HepG2 (cell line): Measurements from ENCODE around the gene NUP93. TPM values are rescaled to one million over a fixed set of nuclear protein-coding genes. Genes with fewer than 3 reads are reported as not detected.

Experiments used
- ATAC-seq: fragments of 200-7000 bp; cut with Tn5 transposase; 3 replicates; pipeline ENCODE4 v1.9.1; 2020; ENCODE audit warnings: mild to moderate bottlenecking, moderate library complexity
- BruUV-seq: library from RNA; stranded (reverse); fragments of 400-500 nt; replicated peaks from 2 replicates; lab custom pipeline; 2021; lab: Mats Ljungman, UMichigan
- CTCF ChIA-PET: fragments of 300-600 bp; formaldehyde crosslinking; extraction: SDS; loops from one replicate; lab custom pipeline; 2021; ENCODE audit warnings: low total read pairs, inconsistent platforms, low intra/inter-chr PET ratio; lab: Yijun Ruan, JAX
- POLR2A ChIA-PET: fragments of 350-600 bp; sonication (Branson Sonifier 250); formaldehyde crosslinking; loops from one replicate; lab custom pipeline; 2020; ENCODE audit warnings: antibody characterized with exemption, inconsistent platforms; lab: Yijun Ruan, JAX
- DNase-seq: peaks from one replicate; pipeline ENCODE4 v3.0.0-alpha.2; 2015; ENCODE audit warnings: low spot score
- FAIRE-seq: peaks from 3 replicates; lab custom pipeline; 2011; peaks lifted over from hg19 to GRCh38; lab: Jason Lieb, UNC
- H2AFZ ChIP-seq: one replicate; pipeline ENCODE4 v1.6.1; 2011; ENCODE audit warnings: low read length, inconsistent platforms
- H3K27ac ChIP-seq: fragments of 300-600 bp; 3 replicates; pipeline ENCODE4 v1.8.0; 2011; ENCODE audit warnings: mixed run types, mild to moderate bottlenecking, mixed read lengths, low read length, inconsistent platforms; ENCODE audit not compliant: insufficient read depth; ENCODE audit errors: extremely low read length
- H3K27me3 ChIP-seq, 2 experiments: fragments of 200-600 bp in 1 of 2; 2 replicates in 1 of 2; 3 replicates in 1 of 2; pipeline versions ENCODE4 v1.6.0 to v1.8.0; 2011; ENCODE audit warnings: low read length in 2 of 2, mild to moderate bottlenecking in 2 of 2, moderate library complexity in 2 of 2, inconsistent platforms in 1 of 2; ENCODE audit not compliant: insufficient read depth in 2 of 2, control insufficient read depth in 1 of 2
- H3K36me3 ChIP-seq, 2 experiments: fragments of 200-600 bp in 1 of 2; replicated peaks in 1 of 2; 2 replicates in 1 of 2; 3 replicates in 1 of 2; pipeline versions ENCODE4 v1.5.1 to v1.8.0; 2011; ENCODE audit warnings: low read length in 2 of 2, inconsistent platforms in 1 of 2; ENCODE audit not compliant: insufficient read depth in 2 of 2, control insufficient read depth in 1 of 2
- H3K4me1 ChIP-seq: 2 replicates; pipeline ENCODE4 v1.5.1; 2012; ENCODE audit warnings: low read length, inconsistent platforms; ENCODE audit not compliant: insufficient read depth
- H3K4me2 ChIP-seq: 2 replicates; pipeline ENCODE4 v1.6.0; 2011; ENCODE audit warnings: low read depth, low read length, inconsistent platforms
- H3K4me3 ChIP-seq, 3 experiments: fragments of 200-600 bp in 1 of 3; sonication (generic), shearing (Covaris generic) in 1 of 3; replicated peaks in 1 of 3; 2 replicates each; pipeline ENCODE4 v1.5.1; 2011 to 2016; ENCODE audit warnings: low read length in 3 of 3, inconsistent platforms in 2 of 3, low read depth in 2 of 3, mild to moderate bottlenecking in 2 of 3, control low read depth in 1 of 3, mixed read lengths in 1 of 3; ENCODE audit not compliant: insufficient read depth in 1 of 3
- H3K79me2 ChIP-seq: one replicate; pipeline ENCODE4 v1.6.1; 2011; ENCODE audit warnings: low read length, inconsistent platforms; ENCODE audit not compliant: insufficient read depth
- H3K9ac ChIP-seq: 2 replicates; pipeline ENCODE4 v1.6.0; 2011; ENCODE audit warnings: mild to moderate bottlenecking, low read depth, low read length, inconsistent platforms; ENCODE audit not compliant: insufficient read depth
- H3K9me3 ChIP-seq: 2 replicates; pipeline ENCODE4 v1.5.1; 2012; ENCODE audit warnings: mild to moderate bottlenecking, low read length
- H4K20me1 ChIP-seq: 2 replicates; pipeline ENCODE4 v1.6.0; 2011; ENCODE audit warnings: inconsistent platforms, mild to moderate bottlenecking, low read length, moderate library complexity; ENCODE audit not compliant: insufficient read depth
- AFF4 ChIP-seq: sonication (generic); formaldehyde crosslinking; IDR thresholded peaks from 2 replicates; pipeline ENCODE4 v1.4.0; 2020; ENCODE audit warnings: missing genetic modification reagents
- CEBPG ChIP-seq: IDR thresholded peaks from 2 replicates; pipeline ENCODE4 v1.6.1; 2016
- FOSL1 ChIP-seq: sonication (generic); formaldehyde crosslinking; IDR thresholded peaks from 2 replicates; pipeline ENCODE4 v1.9.0; 2021; ENCODE audit warnings: missing genetic modification reagents, borderline replicate concordance
- GFI1 ChIP-seq: sonication (generic); formaldehyde crosslinking; IDR thresholded peaks from 2 replicates; pipeline ENCODE4 v1.5.0; 2020; ENCODE audit warnings: missing genetic modification reagents, mild to moderate bottlenecking, borderline replicate concordance
- GTF2F1 ChIP-seq: fragments of 150-350 bp; IDR thresholded peaks from 2 replicates; pipeline ENCODE4 v1.6.1; 2014; ENCODE audit warnings: low read length
- KAT2B ChIP-seq: fragments of 150-350 bp; IDR thresholded peaks from 2 replicates; pipeline ENCODE4 v1.6.1; 2014; ENCODE audit warnings: low read depth, low read length, borderline replicate concordance
- KMT2A ChIP-seq: sonication (generic); formaldehyde crosslinking; IDR thresholded peaks from 2 replicates; pipeline ENCODE4 v1.4.0; 2020; ENCODE audit warnings: missing genetic modification reagents
- MAF1 ChIP-seq: sonication (generic); formaldehyde crosslinking; IDR thresholded peaks from 2 replicates; pipeline ENCODE4 v1.5.0; 2020; ENCODE audit warnings: missing genetic modification reagents, borderline replicate concordance
- PRDM4 ChIP-seq: sonication (generic); formaldehyde crosslinking; IDR thresholded peaks from 2 replicates; pipeline ENCODE4 v1.9.0; 2021; ENCODE audit warnings: missing genetic modification reagents, borderline replicate concordance
- TFDP1 ChIP-seq: IDR thresholded peaks from 2 replicates; pipeline ENCODE4 v1.6.1; 2016; ENCODE audit warnings: missing compliant biosample characterization, missing genetic modification reagents, borderline replicate concordance
- ZKSCAN5 ChIP-seq: sonication (generic); formaldehyde crosslinking; IDR thresholded peaks from 2 replicates; pipeline ENCODE4 v1.5.1; 2020; ENCODE audit warnings: mild to moderate bottlenecking, missing genetic modification reagents
- ZNF562 ChIP-seq: sonication (generic); formaldehyde crosslinking; IDR thresholded peaks from 2 replicates; pipeline ENCODE4 v1.8.0; 2022; ENCODE audit warnings: missing genetic modification reagents, borderline replicate concordance
- WGBS: methylation state at CpG from one replicate; pipeline ENCODE4 v1.1.6; 2017; ENCODE audit warnings: low lambda C conversion rate; 5-methylcytosine and 5-hydroxymethylcytosine counted together
- in situ Hi-C: cut with HindIII; loops from 2 replicates; pipeline ENCODE4 v1.10.0; 2017; ENCODE audit warnings: low pct_unique_long_range_greater_than_20kb; ENCODE audit not compliant: extremely low pct_ligation_motif_present
- intact Hi-C: fragments of 100-400 bp; cut with micrococcal nuclease; formaldehyde crosslinking; loops from one replicate; pipeline ENCODE4 v1.10.0; 2022; ENCODE audit not compliant: unreplicated experiment
- polyA plus RNA-seq, 8 experiments: library from polyadenylated mRNA; depleted of rRNA in 3 of 8; stranded (reverse) in 7 of 8; unstranded in 1 of 8; fragments of >200 nt; fragmentation: Illumina TruSeq in 4 of 8; extraction: Trizol in 4 of 8; gene quantifications; 2 replicates each; pipeline versions ENCODE4 v1.2.1 to v1.2.3, GENCODE V29; 2011 to 2016; ENCODE audit warnings: low read depth in 4 of 8, missing spikeins in 1 of 8, mixed read lengths in 1 of 8; ENCODE audit not compliant: insufficient read depth in 1 of 8
- total RNA-seq, 5 experiments: library from RNA; depleted of rRNA; stranded (reverse); fragments of >200 nt; fragmentation: Illumina TruSeq; extraction: Trizol; gene quantifications; 2 replicates each; pipeline ENCODE4 v1.2.3, GENCODE V29; 2016; ENCODE audit warnings: low read depth in 1 of 5
- TF ChIP-seq, protein P1 (sequence below): sonication (generic); formaldehyde crosslinking; IDR thresholded peaks from 2 replicates; pipeline ENCODE4 v1.5.1; 2020; ENCODE audit warnings: mild to moderate bottlenecking, moderate library complexity, missing genetic modification reagents
- TF ChIP-seq, protein P2 (sequence below): sonication (generic); formaldehyde crosslinking; IDR thresholded peaks from 2 replicates; pipeline ENCODE4 v1.8.0; 2022; ENCODE audit warnings: missing genetic modification reagents, mild to moderate bottlenecking, borderline replicate concordance

Gene NUP93
- total and polyA plus RNA-seq, 2 of the 13 experiments (the other 11 are each of a cell fraction or from before 2014, with no cell fraction given), result 58.5 to 140 TPM

DNA sequence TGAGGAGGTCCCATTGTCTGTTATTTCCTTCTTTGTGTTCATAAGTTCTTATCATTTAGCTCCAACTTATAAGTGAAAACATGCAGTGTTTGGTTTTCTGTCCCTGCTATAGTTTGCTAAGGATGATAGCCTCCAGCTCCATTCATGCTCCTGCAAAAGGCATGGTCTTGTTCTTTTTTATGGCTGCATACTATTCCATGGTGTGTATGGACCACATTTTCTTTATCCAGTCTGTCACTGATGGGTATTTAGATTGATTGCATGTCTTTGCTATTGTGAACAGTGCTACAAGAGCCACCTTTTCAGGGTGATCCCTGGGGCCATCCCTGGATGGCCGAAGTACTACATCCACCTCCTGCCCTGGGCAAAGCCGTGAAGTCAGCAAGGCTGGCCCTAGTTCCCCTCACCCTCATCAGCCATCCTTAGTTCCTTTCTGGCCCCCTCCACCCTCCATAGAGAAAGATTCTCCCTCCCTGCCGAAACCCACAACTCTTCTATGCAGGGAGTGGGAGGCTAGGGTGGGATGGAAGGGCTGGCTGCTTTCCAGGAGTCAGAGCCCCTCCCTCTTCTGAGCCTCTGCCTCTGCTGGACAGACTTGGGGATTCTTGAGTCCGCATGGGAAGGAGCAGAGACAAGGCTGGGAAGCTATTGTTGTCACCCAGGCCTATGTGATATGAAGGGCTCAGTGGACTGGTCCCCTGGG lies 39.4 kb upstream of the NUP93 start:
- peaks cover 10% of the 10 kb centered on the region for H3K9me3 ChIP-seq
- 68% methylated on average over 4 of the region's 4 CpGs for WGBS
- DNase-seq, result no peak
- ChIA-PET POLR2A (no interaction called here), CTCF (no interaction called here)
- no peak overlapping the region for H3K4me3 ChIP-seq
- H3K9ac ChIP-seq, result no peak overlapping the region
- H2AFZ ChIP-seq, result no peak overlapping the region
- no peaks in the 10 kb centered on the region for H3K79me2 ChIP-seq
- peaks cover 23% of the 10 kb centered on the region for H3K4me1 ChIP-seq
- H3K27me3 ChIP-seq, result no peaks in the 10 kb centered on the region
- no peaks in the 10 kb centered on the region for H3K36me3 ChIP-seq
- BruUV-seq, result no TSS peak
- no peak for FAIRE-seq
- no peaks in the 10 kb centered on the region for H4K20me1 ChIP-seq
- in situ Hi-C loops, result no loop called here
- ATAC-seq, result no peak
- no peak overlapping the region for H3K27ac ChIP-seq
- no peak overlapping the region for H3K4me2 ChIP-seq
- intact Hi-C loops, result no loop called here
- TF ChIP-seq ZKSCAN5 (CRISPR knock-in tag) (no peak), TFDP1 (CRISPR knock-in tag) (no peak), KAT2B (no peak), GTF2F1 (no peak), CEBPG (CRISPR knock-in tag) (no peak), MAF1 (CRISPR knock-in tag) (no peak), GFI1 (CRISPR knock-in tag) (no peak), FOSL1 (no peak), PRDM4 (no peak), KMT2A (no peak), ZNF562 (no peak), AFF4 (no peak)
- TF ChIP-seq, protein P1, sequence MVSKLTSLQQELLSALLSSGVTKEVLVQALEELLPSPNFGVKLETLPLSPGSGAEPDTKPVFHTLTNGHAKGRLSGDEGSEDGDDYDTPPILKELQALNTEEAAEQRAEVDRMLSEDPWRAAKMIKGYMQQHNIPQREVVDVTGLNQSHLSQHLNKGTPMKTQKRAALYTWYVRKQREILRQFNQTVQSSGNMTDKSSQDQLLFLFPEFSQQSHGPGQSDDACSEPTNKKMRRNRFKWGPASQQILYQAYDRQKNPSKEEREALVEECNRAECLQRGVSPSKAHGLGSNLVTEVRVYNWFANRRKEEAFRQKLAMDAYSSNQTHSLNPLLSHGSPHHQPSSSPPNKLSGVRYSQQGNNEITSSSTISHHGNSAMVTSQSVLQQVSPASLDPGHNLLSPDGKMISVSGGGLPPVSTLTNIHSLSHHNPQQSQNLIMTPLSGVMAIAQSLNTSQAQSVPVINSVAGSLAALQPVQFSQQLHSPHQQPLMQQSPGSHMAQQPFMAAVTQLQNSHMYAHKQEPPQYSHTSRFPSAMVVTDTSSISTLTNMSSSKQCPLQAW (CRISPR knock-in tag), result no peak
- TF ChIP-seq, protein P2, sequence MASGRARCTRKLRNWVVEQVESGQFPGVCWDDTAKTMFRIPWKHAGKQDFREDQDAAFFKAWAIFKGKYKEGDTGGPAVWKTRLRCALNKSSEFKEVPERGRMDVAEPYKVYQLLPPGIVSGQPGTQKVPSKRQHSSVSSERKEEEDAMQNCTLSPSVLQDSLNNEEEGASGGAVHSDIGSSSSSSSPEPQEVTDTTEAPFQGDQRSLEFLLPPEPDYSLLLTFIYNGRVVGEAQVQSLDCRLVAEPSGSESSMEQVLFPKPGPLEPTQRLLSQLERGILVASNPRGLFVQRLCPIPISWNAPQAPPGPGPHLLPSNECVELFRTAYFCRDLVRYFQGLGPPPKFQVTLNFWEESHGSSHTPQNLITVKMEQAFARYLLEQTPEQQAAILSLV (CRISPR knock-in tag), result no peak
